GM21367 (cell line): ENCODE measurements around the gene RFPL1.

ENCODE experiments used
- ATAC-seq: cut with Tn5 transposase; IDR thresholded peaks from one replicate; pipeline ENCODE4 v1.9.1; 2021; ENCODE audit not compliant: unreplicated experiment

Gene RFPL1

DNA sequence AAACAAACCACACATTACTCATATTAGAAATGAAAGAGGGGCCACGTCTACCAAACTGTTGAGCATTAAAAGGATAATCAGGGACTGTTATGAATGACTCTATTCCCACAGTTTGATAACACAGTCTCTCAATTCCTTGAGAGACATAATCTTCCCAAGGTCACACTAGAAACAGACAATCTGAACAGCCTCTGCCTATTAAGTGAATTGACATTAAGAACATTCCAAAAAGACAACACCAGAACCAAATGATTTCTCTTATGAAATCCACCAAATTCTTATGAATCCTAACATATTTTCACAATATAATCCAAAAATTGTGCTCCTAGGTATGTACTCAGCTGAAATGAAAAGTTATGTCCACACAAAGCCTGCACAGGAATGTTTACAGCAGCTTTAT is 4.6 kb downstream of the RFPL1 start:
- ATAC-seq = no peak

DNA sequence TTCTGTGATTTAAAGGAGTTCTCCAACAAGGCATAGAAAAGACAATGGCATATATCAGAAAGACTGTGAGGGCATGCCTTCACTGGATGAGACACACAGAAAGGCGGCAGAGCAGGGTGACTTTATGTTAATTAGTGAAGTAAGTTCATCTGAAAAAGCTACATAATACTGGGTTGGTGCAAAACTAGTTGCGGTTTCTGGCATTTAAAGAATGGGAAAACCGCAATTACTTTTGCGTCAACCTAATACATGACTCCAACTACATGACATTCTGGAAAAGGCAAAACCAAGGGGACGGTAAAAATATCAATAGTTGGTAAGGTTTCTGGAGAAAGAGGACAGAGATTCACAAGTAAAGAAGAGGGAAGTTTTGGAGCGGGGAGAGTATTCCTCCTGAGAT is 5.1 kb downstream of the RFPL1 start:
- no peak for ATAC-seq

DNA sequence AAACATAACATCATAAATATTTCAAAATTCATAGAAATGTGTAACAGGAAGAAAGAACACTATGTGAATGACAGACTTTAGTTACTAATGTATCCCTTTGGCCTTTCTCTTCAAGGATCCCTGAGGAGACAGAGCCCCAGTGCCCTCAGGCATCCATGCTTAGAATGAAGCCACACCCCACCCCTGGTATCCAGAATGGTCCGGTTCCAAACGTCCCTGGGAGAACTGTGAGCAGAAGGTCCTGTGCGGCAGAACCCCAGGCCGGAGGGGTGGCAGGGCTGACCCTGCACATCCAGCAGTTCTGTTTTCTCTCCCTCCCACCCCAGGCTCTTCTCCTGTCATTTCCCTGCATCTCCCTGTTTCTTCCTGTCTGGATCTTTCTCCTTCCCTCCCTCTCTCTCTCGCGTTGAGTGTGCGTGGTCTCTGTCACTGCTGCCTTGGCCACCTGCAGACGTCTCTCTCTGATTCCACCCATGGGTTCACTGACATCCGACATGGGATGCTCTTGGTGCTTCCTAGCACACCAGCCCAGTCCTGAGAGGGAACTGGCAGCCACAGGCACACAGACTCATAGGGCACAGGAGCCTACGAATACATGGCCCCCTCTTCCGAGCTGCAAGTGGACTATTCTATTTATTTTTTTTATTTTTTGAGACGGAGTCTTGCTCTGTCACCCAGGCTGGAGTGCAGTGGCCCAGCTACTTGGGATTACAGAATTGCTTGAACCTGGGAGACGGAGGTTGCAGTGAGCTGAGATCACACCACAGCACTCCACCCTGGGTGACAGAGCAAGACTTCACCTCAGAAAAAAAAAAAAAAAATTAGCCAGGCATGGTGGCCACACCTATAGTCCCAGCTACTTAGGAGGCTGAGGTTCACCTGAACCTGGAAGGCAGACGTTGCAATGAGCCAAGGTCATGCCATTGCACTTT is 5.7 kb downstream of the RFPL1 start:
- no peak for ATAC-seq

DNA sequence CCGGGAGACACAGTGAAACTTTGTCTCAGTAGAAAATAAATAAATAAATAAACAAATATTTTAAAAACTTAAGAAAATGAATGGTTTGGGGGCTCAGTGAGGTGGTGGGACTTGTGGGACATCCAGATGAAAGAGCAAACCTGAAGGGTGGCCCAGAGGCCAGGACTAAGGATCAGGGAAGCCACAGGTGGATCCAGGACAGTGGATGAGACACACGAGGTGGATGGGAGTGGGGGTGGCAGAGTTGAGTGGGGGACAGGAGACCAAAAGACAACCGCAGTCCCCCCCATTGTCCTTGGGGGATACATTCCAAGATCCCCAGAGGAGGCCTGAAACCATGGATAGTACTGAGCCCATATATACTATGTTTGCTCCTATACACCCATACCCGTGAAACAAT is 7.1 kb downstream of the RFPL1 start:
- no peak for ATAC-seq

DNA sequence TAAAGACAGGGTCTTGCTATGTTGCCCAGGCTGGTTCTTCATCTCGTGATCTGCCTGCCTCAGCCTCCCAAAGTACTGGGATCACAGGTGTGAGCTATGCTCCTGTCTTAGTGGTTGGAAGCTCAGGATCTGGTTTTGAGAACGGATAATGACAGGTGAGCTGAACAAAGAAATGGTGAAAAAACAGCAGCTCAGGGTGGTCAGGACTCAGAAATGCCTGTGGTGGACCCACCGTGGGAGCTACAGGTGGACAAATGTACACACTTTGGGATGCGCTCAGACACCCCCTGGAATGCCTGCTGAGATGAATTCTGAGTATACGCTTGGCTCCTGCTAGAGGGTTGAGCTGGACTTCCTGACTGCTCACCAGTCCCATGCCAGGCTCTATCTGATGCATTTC is 9.5 kb downstream of the RFPL1 start:
- no peak for ATAC-seq

DNA sequence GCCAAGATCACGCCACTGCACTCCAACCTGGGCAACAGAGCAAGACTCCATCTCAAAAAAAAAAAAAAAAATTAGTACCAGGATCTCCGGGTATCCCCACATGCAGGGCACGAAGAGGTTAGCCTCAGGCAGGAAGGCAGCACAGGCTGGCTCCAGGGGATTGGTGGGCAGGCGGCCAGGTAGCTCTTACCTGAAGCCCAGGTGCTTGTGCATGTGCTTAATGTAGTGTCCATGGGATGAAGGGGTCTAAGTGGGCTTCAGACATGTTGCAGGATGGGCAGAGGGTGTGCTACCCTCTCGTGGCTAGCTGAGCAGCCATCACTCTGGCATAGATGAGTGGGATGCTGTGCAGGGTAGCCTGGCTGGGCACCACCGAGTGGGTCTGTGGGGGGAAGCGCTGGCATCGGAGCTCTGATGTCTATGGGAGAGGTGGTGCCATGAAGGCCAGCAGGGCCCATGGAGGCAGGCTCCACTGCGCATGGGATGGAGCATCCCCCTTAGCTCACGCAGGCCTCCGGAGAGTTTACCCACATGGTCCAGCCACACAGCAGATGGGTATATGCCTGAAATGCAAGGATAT is 11.0 kb downstream of the RFPL1 start:
- ATAC-seq = no peak

DNA sequence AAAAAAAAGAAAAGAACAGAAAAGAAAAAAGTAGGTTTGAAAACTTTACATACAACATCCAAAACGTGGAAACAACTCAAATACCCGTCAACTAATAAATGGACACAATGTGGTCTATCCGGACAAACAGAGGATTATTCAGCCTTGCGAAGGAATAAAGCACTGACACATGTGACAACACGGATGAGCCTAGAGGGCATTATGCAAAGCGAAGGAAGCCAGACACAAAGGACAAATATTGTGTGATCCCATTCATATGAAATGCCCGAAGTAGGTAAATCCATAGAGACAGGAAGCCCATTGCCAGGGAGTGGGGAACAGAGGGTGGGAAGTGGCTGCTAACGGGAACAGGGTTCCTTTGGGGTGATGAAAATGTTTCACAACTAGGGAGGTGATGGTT is 11.8 kb downstream of the RFPL1 start:
- no peak for ATAC-seq

DNA sequence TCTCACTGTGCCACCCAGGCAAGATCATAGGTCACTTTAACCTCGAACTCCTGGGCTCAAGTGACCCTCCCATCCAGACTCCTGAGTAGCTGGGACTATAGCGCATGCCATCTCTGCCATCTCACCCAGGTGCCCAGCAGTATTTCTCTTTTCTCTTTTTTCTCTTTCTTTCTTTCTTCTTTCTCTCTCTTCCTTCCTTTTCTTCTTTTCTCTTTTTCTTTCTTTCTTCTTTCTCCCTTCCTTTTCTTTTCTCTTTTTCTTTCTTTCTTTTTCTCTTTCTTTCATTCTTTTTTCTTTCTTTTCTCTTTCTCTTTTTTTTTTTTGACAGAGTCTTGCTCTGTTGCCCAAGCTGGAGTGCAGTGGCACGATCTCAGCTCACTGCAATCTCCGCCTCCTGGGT is 13.5 kb downstream of the RFPL1 start:
- no peak for ATAC-seq

DNA sequence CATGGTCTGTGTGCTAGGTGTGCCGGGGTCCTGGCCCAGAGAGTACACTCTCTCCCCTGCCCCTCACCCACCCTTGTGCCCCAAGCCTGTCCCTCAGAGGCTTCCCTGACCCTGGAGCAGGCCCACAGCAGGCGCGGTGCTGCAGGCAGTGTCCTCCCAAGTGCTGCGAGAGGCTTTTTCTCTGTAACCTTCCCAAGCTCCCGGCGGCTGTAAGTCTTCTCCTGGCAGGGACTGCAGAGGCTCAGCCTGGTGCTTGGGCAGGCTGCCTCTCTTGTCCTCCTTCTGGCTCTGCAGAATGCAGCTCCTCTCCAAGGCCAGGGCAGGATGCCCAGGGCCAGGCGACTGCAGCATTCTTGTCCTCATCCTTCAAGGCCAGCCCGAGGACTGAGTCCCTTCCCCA is 15.9 kb downstream of the RFPL1 start:
- no peak for ATAC-seq

DNA sequence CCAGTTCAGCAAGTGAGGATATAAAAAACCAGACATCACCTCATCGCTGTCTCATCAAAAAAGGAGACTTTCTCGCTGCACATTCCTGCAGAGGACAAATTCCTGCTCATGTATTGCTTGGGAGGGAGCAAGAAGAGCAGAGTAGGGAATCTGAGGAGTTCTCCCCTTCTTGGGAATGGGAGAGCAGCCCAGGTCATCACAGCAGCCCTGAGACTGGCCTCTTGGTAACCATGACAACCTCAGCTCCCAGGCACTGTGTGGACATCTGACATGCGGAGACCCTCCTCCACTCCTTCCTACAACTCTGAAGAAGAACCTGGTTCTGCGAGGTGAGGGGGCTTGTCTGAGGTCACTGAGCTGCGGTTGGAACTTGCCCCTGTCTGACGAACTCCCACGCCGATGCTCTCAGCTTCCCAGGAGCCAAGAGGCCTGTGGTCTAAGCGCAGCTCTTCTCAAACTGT is 17.9 kb downstream of the RFPL1 start:
- ATAC-seq = no peak

DNA sequence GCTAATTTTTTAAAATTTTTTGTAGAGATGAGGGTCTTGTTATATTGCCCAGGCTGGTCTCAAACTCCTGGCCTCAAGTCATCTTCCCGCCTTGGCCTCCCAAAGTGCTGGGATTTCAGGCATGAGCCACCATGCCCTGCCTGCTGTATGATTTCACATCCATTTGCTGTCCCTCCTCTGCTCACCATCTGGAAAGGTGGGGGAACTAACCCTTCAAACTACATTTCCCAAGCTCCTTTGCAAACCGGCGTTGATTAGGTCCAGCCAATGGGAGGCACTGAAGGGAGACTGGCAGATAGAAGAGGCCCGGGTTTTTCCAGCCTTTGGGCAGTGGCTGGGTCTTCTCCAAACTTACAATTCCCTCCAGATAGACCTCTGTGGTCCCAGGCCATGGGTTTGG is 19.3 kb downstream of the RFPL1 start:
- no peak for ATAC-seq

DNA sequence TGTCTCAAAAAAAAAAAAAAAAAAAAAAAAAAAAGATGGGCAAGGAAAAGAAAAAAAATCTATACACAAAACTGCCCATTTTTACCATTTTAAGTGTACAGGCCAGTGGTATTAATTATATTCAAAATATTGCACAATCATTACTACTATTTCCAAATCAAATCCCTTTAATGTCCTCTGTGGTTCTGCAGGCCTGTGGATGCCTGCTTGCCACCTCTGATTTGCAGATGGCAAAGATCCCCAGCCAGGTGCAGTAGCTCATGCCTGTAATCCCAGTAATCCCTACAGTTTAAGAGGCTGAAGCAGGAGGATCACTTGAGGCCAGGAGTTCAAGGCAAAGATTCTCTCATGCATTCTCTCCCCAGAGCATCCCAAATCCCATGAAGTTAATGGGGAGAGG is 20.2 kb downstream of the RFPL1 start:
- ATAC-seq = no peak

DNA sequence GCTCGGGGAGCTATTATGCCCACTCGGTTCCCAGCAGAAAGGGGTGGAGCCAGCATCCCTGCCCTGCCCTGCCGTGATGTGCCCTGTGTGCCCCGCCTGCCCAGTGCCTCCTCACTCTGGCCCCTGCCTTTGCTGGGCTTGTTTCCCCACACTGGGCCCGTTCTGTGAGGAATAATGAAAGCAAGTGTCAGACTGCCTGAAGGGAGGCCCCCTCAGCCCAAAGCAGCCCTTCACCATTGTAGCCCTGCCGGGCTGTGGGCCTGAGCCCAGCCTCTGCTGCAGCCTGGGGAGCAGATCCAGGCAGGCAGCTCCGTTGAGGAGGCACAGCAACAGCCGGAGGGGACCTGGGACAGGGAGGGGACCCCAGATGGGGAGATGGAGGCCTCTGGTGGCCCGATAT is 21.4 kb downstream of the RFPL1 start:
- no peak for ATAC-seq

DNA sequence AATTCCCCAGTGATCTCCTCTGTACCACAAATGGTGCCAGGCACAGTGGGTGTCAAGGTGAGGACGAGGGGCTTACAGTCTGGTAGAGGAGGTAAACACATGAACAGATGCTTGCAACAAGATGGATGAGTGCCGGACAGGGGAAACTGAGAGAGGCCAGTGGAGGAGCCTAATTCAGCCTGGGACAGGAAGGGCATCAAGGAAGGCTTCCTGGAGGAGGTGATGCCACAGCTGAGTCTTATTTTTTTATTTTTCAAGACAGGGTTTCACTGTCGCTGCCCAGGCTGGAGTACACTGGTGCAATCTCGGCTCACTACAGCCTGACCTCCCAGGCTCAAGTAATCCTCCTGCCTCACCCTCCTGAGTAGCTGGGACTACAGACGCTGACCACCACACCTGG is 22.9 kb downstream of the RFPL1 start:
- ATAC-seq = no peak

DNA sequence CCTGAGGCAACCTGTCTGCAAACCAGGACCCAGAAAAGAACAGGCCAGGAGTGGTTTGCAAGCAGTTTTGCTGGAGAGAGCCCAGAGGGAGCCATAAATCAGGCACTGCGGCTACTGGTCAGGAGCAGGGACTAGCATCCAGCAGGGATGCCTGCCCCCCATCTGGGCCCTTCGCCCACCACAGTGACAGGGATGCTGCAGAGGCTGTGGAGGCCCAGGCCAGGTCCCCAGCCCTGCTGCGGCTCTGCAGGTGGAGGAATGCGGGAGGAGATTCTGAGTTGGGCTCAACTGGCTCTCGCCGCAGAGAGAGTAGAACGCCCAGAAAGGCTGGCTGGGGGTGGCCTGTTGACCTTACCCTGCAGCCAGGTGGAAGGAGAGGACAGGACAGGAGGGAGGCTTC is 25.2 kb downstream of the RFPL1 start:
- no peak for ATAC-seq

DNA sequence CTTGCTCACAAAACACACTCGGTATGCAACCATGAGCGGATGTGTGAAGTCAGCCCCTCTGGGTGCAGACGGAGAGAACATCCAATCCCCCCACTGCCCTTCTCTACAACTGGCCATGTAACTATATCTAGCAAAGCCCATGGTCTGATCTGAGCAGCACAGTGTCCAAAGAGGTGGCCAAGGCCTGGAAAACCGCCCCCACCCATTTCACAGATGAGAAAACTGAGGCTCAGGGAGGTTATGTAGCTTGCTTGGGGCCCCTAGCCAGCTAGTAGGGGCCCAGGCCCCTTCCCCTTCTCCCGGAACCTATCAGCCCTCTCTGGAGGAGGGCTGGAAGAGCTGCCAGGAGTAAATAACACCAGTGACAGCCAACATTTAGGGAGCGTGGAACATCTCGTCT is 26.2 kb downstream of the RFPL1 start:
- ATAC-seq = no peak

DNA sequence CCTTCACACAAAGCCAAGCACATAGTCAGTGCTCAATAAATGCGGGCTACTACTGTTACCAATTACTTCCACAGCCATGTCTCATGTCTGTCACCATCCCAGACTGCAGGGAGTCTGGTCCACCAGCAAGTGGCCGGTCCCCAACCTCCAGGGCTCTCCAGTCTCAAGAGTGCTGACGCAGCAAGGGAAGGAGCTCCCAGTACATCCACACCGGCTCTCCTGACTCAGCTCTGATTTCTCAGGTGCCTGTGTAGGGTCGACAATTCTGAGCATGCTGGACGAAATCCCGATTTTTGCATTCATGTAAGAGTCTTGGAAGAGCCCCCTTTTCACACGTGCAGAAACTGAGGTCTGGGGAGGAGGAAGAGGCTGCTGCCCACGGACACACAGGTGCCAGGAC is 31.4 kb downstream of the RFPL1 start:
- ATAC-seq = no peak

DNA sequence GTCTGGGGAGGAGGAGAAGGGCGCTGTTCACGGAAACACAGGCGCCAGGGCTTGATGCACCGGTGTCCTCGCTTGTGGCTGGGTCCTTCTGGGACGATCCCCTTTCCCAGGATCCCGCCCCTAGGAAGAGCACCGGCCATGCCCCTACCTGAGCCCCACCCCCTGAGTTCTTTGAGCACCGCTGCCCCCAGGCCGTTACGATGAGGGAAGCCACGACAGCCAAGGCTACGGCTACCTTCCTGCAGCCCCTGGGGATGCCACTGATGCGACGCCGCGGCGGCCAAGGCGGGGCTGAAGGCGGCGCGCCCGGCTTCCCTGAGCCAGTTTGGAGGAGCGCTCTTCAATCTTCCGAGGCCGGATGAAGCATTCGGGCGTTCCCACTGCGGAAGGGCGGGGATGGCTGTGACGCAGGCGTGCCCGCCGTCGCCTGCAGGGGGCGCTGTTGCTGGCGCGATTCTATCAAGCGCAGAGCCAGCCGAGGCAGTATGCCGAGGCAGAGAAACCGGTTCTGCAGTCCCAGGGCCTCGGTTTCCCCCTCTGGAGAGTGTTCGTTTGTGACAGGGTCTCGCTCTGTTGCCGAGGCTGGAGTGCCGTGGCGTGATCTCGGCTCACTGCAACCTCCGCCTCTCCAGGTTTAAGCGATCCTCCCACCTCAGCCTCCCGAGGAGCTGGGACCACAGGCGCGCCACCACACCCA is 31.9 kb downstream of the RFPL1 start:
- ATAC-seq = no peak

DNA sequence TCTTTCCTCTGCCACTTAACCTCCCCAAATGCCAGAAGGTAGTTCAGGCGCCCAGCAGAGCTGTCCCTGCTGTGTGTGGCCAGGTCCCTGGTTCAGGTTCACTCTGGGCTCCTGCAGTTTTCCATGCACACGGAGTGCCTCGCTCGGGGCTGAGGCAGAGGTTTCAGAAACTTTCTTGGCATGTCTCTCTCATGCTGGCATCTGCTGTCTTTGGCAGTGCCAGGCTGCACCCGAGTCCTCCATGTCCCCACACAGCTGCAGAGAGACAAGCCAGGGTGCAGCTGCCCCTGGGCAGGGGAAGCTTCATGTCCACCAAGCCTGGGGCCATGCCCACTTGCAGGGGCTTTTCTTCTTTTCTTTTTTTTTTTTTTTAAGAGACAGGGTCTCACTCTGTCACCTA is 34.6 kb downstream of the RFPL1 start:
- no peak for ATAC-seq

DNA sequence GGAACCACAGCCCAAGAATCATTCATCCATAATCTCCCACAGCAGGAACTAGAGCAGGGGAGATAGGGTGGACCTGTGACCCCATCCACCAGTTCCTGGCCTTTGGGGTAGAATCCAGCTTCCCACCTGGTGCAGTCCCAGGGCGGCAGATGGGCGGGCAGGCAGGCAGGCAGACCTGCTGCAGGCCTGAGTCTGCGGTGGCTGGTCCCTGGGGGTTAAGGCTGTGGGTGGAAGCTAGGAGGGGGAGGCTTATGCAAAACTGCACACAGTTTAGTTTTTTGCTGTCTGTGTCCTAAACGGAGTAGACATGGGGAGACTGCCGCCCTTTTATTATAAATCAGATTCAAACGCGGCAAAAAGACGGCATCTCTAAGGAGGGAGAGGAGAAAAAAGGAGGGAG is 37.2 kb downstream of the RFPL1 start:
- ATAC-seq = no peak

DNA sequence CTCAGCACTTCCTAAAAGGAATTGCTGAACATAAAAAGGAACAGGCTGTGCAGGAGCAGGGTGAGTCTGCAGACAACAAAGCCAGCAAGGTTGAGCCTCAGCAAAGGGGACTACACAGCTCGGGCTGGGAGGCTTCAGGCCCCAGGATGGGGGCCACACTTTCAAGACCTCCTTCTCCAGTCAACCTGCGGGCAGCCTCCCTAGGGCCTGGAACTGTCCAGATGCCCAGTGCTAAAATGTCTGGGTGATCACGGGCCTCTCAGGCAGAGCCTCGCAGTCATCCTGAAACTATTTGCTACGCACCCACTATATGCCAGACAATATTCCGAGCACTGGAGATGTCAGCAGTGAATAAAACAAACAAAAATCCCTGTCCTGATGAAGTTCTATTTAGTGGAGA is 37.7 kb downstream of the RFPL1 start:
- ATAC-seq = no peak

DNA sequence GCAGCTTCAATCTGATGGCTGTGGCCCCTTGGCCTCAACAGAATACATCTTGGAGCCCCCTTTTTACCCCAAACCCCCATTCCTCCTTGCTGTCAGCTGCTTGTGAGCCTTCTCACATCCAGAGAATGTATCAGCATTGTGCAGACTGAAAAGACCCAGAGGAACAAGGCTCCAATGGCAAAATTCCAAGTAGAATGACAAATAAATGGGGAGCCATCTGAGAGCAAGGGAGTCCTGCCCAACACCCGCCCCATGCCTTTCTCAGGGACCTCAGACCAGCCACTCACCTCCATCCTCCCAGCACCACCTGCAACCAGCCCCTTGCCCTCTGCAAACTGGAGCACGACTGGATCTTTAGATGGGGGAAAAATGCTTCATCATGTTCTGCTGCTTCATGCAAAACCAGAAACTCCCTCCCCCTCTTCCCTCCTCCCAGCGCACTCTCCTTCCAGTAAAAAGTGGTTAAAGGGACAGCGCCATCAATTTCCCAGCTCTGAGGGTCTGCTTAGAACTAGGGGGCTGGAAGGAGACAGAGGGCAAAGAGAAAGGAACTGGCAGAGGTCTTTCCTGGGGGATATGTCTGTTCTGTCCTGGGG is 39.4 kb downstream of the RFPL1 start:
- ATAC-seq = no peak
